SK-N-SH (cell line): ENCODE data around the gene BICC1. TPM values are rescaled to one million over a fixed set of nuclear protein-coding genes. Genes with fewer than 3 reads are reported as not detected.

Experiments
- CTCF ChIA-PET: fragments of 300-600, 350-600 bp; formaldehyde crosslinking; extraction: SDS; loops from one replicate; lab custom pipeline; 2021; lab: Yijun Ruan, JAX
- POLR2A ChIA-PET: fragments of 350-600 bp; sonication (Branson Sonifier 250); formaldehyde crosslinking; extraction: SDS; loops from one replicate; lab custom pipeline; 2020; ENCODE audit warnings: antibody characterized with exemption, inconsistent platforms; lab: Yijun Ruan, JAX
- DNase-seq: peaks from one replicate; pipeline ENCODE4 v3.0.0; 2012
- H2AFZ ChIP-seq: fragments of 200-600 bp; sonication (generic); 2 replicates; pipeline ENCODE4 v1.8.1; 2016; ENCODE audit warnings: antibody characterized with exemption, mild to moderate bottlenecking, low read depth
- H3F3A ChIP-seq: fragments of 200-600 bp; sonication (generic); replicated peaks from 2 replicates; pipeline ENCODE3; 2016; ENCODE audit warnings: antibody characterized with exemption, mild to moderate bottlenecking; ENCODE audit not compliant: insufficient read depth
- H3K27ac ChIP-seq, 2 experiments: fragments of 200-500 bp in 1 of 2; fragments of 200-600 bp in 1 of 2; sonication (Bioruptor generic) in 1 of 2; sonication (generic), shearing (Covaris generic) in 1 of 2; 2 replicates each; pipeline versions ENCODE4 v1.5.1 to v1.6.1; 2014 to 2016; ENCODE audit warnings: low read depth in 2 of 2, inconsistent platforms in 1 of 2, low read length in 1 of 2, mild to moderate bottlenecking in 1 of 2, mixed read lengths in 1 of 2
- H3K27me3 ChIP-seq: fragments of 200-600 bp; sonication (generic), shearing (Covaris generic); 2 replicates; pipeline ENCODE4 v1.6.1; 2016; ENCODE audit warnings: mixed run types; ENCODE audit not compliant: insufficient read depth
- H3K36me3 ChIP-seq, 2 experiments: fragments of 200-500 bp in 1 of 2; fragments of 200-600 bp in 1 of 2; sonication (Bioruptor generic) in 1 of 2; sonication (generic) in 1 of 2; replicated peaks in 1 of 2; 2 replicates each; pipeline versions ENCODE3 to v1.5.1; 2014 to 2016; ENCODE audit warnings: low read length in 1 of 2, mild to moderate bottlenecking in 1 of 2; ENCODE audit not compliant: insufficient read depth in 2 of 2, control insufficient read depth in 1 of 2
- H3K4me1 ChIP-seq, 2 experiments: fragments of 200-500 bp in 1 of 2; fragments of 200-600 bp in 1 of 2; sonication (Bioruptor generic) in 1 of 2; sonication (generic), shearing (Covaris generic) in 1 of 2; 2 replicates each; pipeline versions ENCODE4 v1.5.1 to v1.6.1; 2014 to 2016; ENCODE audit warnings: low read depth in 1 of 2, low read length in 1 of 2, mixed run types in 1 of 2; ENCODE audit not compliant: insufficient read depth in 2 of 2, control insufficient read depth in 1 of 2
- H3K4me2 ChIP-seq: fragments of 200-600 bp; sonication (generic), shearing (Covaris generic); 2 replicates; pipeline ENCODE4 v1.6.1; 2017; ENCODE audit warnings: mixed run types
- H3K4me3 ChIP-seq, 2 experiments: fragments of 200-500 bp in 1 of 2; fragments of 200-600 bp in 1 of 2; sonication (Bioruptor generic) in 1 of 2; sonication (generic), shearing (Covaris generic) in 1 of 2; 2 replicates each; pipeline versions ENCODE4 v1.5.1 to v1.8.1; 2014 to 2016; ENCODE audit warnings: low read depth in 2 of 2, inconsistent platforms in 1 of 2, low read length in 1 of 2, mild to moderate bottlenecking in 1 of 2, mixed read lengths in 1 of 2, moderate library complexity in 1 of 2
- H3K79me2 ChIP-seq: fragments of 200-600 bp; sonication (generic); 2 replicates; pipeline ENCODE4 v1.8.1; 2017; ENCODE audit warnings: mild to moderate bottlenecking; ENCODE audit not compliant: insufficient read depth
- H3K9ac ChIP-seq: fragments of 200-600 bp; sonication (generic); 2 replicates; pipeline ENCODE4 v1.6.1; 2017; ENCODE audit warnings: mixed run types
- H3K9me2 ChIP-seq: fragments of 200-600 bp; sonication (generic); 2 replicates; pipeline ENCODE4 v1.6.1; 2017; ENCODE audit warnings: mixed run types
- H3K9me3 ChIP-seq: fragments of 200-600 bp; sonication (generic); 2 replicates; pipeline ENCODE4 v1.6.1; 2017; ENCODE audit warnings: mixed run types, mild to moderate bottlenecking, moderate library complexity
- H4K20me1 ChIP-seq: fragments of 200-600 bp; sonication (generic); 2 replicates; pipeline ENCODE4 v1.6.1; 2017; ENCODE audit warnings: mild to moderate bottlenecking, mixed run types; ENCODE audit not compliant: insufficient read depth
- CHD2 ChIP-seq: fragments of 150-350 bp; IDR thresholded peaks from 2 replicates; pipeline ENCODE4 v1.6.1; 2018; ENCODE audit warnings: low read length; ENCODE audit not compliant: partially characterized antibody
- EP300 ChIP-seq, 2 experiments: IDR thresholded peaks; 2 replicates each; pipeline versions ENCODE4 v1.4.0 to v1.6.1; 2012; ENCODE audit warnings: borderline replicate concordance in 1 of 2, low read depth in 1 of 2, low read length in 1 of 2
- EZH2phosphoT487 ChIP-seq: fragments of 200-600 bp; sonication (generic); IDR thresholded peaks from 2 replicates; pipeline ENCODE4 v1.6.1; 2017; ENCODE audit warnings: low read depth, mixed run types, mild to moderate bottlenecking, antibody characterized with exemption, moderate library complexity, borderline replicate concordance
- FOSL2 ChIP-seq: IDR thresholded peaks from 2 replicates; pipeline ENCODE4 v1.4.0; 2012; ENCODE audit warnings: low read depth, mild to moderate bottlenecking, moderate library complexity, borderline replicate concordance
- FOXM1 ChIP-seq: IDR thresholded peaks from 2 replicates; pipeline ENCODE4 v1.4.0; 2012; ENCODE audit warnings: low read depth, mild to moderate bottlenecking
- GABPA ChIP-seq: IDR thresholded peaks from 2 replicates; pipeline ENCODE4 v1.4.0; 2012; ENCODE audit warnings: low read depth, mild to moderate bottlenecking
- MXI1 ChIP-seq: IDR thresholded peaks from 2 replicates; pipeline ENCODE4 v1.6.1; 2012; ENCODE audit warnings: mild to moderate bottlenecking, low read depth, low read length, improper control_type of control experiment
- NRF1 ChIP-seq: IDR thresholded peaks from 2 replicates; pipeline ENCODE4 v1.6.1; 2012; ENCODE audit warnings: low read depth, mild to moderate bottlenecking, low read length
- POLR2AphosphoS5 ChIP-seq: IDR thresholded peaks from 2 replicates; pipeline ENCODE4 v1.6.1; 2012; ENCODE audit warnings: low read depth, low read length
- RAD21 ChIP-seq: IDR thresholded peaks from 2 replicates; pipeline ENCODE4 v1.6.1; 2012; ENCODE audit warnings: mild to moderate bottlenecking, low read length
- RCOR1 ChIP-seq: fragments of 150-350 bp; IDR thresholded peaks from 2 replicates; pipeline ENCODE4 v1.6.1; 2017; ENCODE audit warnings: antibody characterized with exemption, low read length
- RFX5 ChIP-seq: IDR thresholded peaks from 2 replicates; pipeline ENCODE4 v1.6.1; 2012; ENCODE audit warnings: mild to moderate bottlenecking, improper control_type of control experiment, low read length
- RXRA ChIP-seq: IDR thresholded peaks from 2 replicates; pipeline ENCODE4 v1.4.0; 2012; ENCODE audit warnings: low read depth, mild to moderate bottlenecking, borderline replicate concordance
- TCF12 ChIP-seq: IDR thresholded peaks from 2 replicates; pipeline ENCODE4 v1.4.0; 2012
- WGBS: methylation state at CpG from one replicate; pipeline ENCODE4 v1.1.6; 2017; ENCODE audit warnings: low lambda C conversion rate; 5-methylcytosine and 5-hydroxymethylcytosine counted together
- polyA plus RNA-seq, 3 experiments: library from polyadenylated mRNA; depleted of rRNA; stranded (reverse); fragments of >200 nt; gene quantifications; 2 replicates each; pipeline ENCODE4 v1.2.3, GENCODE V29; 2012
- TF ChIP-seq, protein P1 (sequence below): IDR thresholded peaks from 2 replicates; pipeline ENCODE4 v1.6.1; 2012; ENCODE audit warnings: mild to moderate bottlenecking, low read depth, low read length, moderate library complexity
- TF ChIP-seq, protein P2 (sequence below): fragments of 150-350 bp; IDR thresholded peaks from 2 replicates; pipeline ENCODE4 v1.6.1; 2016; ENCODE audit warnings: mild to moderate bottlenecking, low read depth, low read length
- TF ChIP-seq, protein P3 (sequence below): fragments of 150-350 bp; IDR thresholded peaks from 2 replicates; pipeline ENCODE4 v1.6.1; 2017; ENCODE audit warnings: antibody characterized with exemption, low read length, low read depth, borderline replicate concordance
- TF ChIP-seq, protein P4 (sequence below): IDR thresholded peaks from 2 replicates; pipeline ENCODE4; 2012
- TF ChIP-seq, protein P5 (sequence below): IDR thresholded peaks from 2 replicates; pipeline ENCODE4 v1.4.0; 2012; ENCODE audit warnings: low read depth

BICC1 gene
- polyA plus RNA-seq, 1 of the 3 experiments (the other 2 are of a cell fraction) = 1.5 TPM

DNA sequence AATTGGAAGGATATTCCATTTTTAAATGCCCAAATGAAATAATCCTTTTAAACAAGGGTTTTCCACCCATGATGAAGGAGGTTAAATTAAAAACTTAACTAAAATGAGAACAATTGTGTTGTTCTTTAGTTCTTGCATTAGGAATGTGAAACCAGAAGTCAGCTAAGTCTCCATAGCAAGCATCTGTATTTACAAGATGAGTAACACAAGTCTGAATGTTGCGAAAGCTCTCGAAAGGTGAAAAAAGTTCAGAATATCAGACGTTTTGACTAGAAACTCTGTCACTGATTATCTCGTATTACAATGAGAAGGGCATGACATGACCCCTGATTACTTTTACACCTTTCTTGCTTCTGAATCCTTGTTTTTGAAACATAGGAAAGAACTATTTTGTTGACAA lies 149.6 kb downstream of the BICC1 start:
- H3K79me2 ChIP-seq = peaks cover 6% of the 10 kb centered on the region; the same call in 1 of the 2 replicates
- H3K9ac ChIP-seq = peak overlapping the region; percentile 1; the same call in 1 of the 2 replicates
- peaks cover 18% of the 10 kb centered on the region for H3F3A ChIP-seq
- ChIA-PET POLR2A (no interaction called here), CTCF (no interaction called here)
- H4K20me1 ChIP-seq = no peaks in the 10 kb centered on the region
- H3K36me3 ChIP-seq = no peaks in the 10 kb centered on the region
- 58% methylated on average over 4 of the region's 4 CpGs for WGBS
- H3K27ac ChIP-seq = peak overlapping the region; percentile 81 to 88; a peak in 3 of 4 replicates
- H3K9me3 ChIP-seq = peaks cover 4% of the 10 kb centered on the region; the same call in 1 of the 2 replicates
- H3K4me1 ChIP-seq = peaks cover 7 to 18% of the 10 kb centered on the region in 2 experiments
- H3K4me2 ChIP-seq = 0 out of 2 replicates have a peak overlapping the region, but pooled peaks have one; percentile 40
- TF ChIP-seq, protein P1, sequence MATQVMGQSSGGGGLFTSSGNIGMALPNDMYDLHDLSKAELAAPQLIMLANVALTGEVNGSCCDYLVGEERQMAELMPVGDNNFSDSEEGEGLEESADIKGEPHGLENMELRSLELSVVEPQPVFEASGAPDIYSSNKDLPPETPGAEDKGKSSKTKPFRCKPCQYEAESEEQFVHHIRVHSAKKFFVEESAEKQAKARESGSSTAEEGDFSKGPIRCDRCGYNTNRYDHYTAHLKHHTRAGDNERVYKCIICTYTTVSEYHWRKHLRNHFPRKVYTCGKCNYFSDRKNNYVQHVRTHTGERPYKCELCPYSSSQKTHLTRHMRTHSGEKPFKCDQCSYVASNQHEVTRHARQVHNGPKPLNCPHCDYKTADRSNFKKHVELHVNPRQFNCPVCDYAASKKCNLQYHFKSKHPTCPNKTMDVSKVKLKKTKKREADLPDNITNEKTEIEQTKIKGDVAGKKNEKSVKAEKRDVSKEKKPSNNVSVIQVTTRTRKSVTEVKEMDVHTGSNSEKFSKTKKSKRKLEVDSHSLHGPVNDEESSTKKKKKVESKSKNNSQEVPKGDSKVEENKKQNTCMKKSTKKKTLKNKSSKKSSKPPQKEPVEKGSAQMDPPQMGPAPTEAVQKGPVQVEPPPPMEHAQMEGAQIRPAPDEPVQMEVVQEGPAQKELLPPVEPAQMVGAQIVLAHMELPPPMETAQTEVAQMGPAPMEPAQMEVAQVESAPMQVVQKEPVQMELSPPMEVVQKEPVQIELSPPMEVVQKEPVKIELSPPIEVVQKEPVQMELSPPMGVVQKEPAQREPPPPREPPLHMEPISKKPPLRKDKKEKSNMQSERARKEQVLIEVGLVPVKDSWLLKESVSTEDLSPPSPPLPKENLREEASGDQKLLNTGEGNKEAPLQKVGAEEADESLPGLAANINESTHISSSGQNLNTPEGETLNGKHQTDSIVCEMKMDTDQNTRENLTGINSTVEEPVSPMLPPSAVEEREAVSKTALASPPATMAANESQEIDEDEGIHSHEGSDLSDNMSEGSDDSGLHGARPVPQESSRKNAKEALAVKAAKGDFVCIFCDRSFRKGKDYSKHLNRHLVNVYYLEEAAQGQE = no peak
- TF ChIP-seq TCF12 (peak; percentile 60), RFX5 (no peak), POLR2AphosphoS5 (no peak), GABPA (no peak), RCOR1 (no peak), EP300 (IDR thresholded peaks at IDR 0.05; ENCODE audit: borderline replicate concordance in 1 of 2, low read depth in 1 of 2, low read length in 1 of 2) (no peak), EZH2phosphoT487 (no peak), FOSL2 (peak; percentile 27; the same call in 1 of the 2 replicates), CHD2 (no peak), RAD21 (no peak), MXI1 (no peak), RXRA (peak; percentile 54), FOXM1 (no peak), NRF1 (no peak)
- TF ChIP-seq, protein P2, sequence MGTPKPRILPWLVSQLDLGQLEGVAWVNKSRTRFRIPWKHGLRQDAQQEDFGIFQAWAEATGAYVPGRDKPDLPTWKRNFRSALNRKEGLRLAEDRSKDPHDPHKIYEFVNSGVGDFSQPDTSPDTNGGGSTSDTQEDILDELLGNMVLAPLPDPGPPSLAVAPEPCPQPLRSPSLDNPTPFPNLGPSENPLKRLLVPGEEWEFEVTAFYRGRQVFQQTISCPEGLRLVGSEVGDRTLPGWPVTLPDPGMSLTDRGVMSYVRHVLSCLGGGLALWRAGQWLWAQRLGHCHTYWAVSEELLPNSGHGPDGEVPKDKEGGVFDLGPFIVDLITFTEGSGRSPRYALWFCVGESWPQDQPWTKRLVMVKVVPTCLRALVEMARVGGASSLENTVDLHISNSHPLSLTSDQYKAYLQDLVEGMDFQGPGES = no peak
- TF ChIP-seq, protein P3, sequence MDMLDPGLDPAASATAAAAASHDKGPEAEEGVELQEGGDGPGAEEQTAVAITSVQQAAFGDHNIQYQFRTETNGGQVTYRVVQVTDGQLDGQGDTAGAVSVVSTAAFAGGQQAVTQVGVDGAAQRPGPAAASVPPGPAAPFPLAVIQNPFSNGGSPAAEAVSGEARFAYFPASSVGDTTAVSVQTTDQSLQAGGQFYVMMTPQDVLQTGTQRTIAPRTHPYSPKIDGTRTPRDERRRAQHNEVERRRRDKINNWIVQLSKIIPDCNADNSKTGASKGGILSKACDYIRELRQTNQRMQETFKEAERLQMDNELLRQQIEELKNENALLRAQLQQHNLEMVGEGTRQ = no peak
- TF ChIP-seq, protein P4, sequence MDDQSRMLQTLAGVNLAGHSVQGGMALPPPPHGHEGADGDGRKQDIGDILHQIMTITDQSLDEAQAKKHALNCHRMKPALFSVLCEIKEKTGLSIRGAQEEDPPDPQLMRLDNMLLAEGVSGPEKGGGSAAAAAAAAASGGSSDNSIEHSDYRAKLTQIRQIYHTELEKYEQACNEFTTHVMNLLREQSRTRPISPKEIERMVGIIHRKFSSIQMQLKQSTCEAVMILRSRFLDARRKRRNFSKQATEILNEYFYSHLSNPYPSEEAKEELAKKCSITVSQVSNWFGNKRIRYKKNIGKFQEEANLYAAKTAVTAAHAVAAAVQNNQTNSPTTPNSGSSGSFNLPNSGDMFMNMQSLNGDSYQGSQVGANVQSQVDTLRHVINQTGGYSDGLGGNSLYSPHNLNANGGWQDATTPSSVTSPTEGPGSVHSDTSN = no peak
- TF ChIP-seq, protein P5, sequence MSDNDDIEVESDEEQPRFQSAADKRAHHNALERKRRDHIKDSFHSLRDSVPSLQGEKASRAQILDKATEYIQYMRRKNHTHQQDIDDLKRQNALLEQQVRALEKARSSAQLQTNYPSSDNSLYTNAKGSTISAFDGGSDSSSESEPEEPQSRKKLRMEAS = no peak
- no peaks in the 10 kb centered on the region for H3K27me3 ChIP-seq
- H3K4me3 ChIP-seq = no peak overlapping the region
- no peak overlapping the region for H2AFZ ChIP-seq
- DNase-seq = no peak
- H3K9me2 ChIP-seq = no peaks in the 10 kb centered on the region
